ENCODE data around the gene IL10RB.

The IL10RB gene

GRCh38 chr21:33268393-33268736 is 2.2 kb downstream of the IL10RB start:
- DNase-seq = no peak

- no peak for DNase-seq
Observed at GRCh38 chr21:33268737-33269441, 2.7 kb downstream of the IL10RB start.

GRCh38 chr21:33270986-33271385 is 4.8 kb downstream of the IL10RB start:
- DNase-seq = no peak

GRCh38 chr21:33273044-33273443 is 6.9 kb downstream of the IL10RB start:
- DNase-seq = no peak

- no peak for DNase-seq
Observed at GRCh38 chr21:33278721-33279120, 12.6 kb downstream of the IL10RB start.

- no peak for DNase-seq
Observed at GRCh38 chr21:33279330-33279820, 13.2 kb downstream of the IL10RB start.

GRCh38 chr21:33281096-33281652 is 15.0 kb downstream of the IL10RB start:
- no peak for DNase-seq

GRCh38 chr21:33283203-33283602 is 17.0 kb downstream of the IL10RB start:
- DNase-seq = no peak

- DNase-seq = no peak
Observed at GRCh38 chr21:33286076-33286475, 19.9 kb downstream of the IL10RB start.

- no peak for DNase-seq
Observed at GRCh38 chr21:33286600-33287456, 20.7 kb downstream of the IL10RB start.

GRCh38 chr21:33289199-33289819 is 23.1 kb downstream of the IL10RB start:
- no peak for DNase-seq

- DNase-seq = no peak
Observed at GRCh38 chr21:33290441-33290840, 24.3 kb downstream of the IL10RB start.

GRCh38 chr21:33291686-33292085 is 25.5 kb downstream of the IL10RB start:
- no peak for DNase-seq

GRCh38 chr21:33292724-33293123 is 26.6 kb downstream of the IL10RB start:
- DNase-seq = no peak

GRCh38 chr21:33293136-33293535 is 27.0 kb downstream of the IL10RB start:
- no peak for DNase-seq

- DNase-seq = no peak
Observed at GRCh38 chr21:33293811-33294216, 27.6 kb downstream of the IL10RB start.

- DNase-seq = no peak
Observed at GRCh38 chr21:33296156-33296555, 30.0 kb downstream of the IL10RB start.

- DNase-seq = no peak
Observed at GRCh38 chr21:33299181-33299752, 33.1 kb downstream of the IL10RB start.

- DNase-seq = peak; percentile 90 to 91
Observed at GRCh38 chr21:33300701-33301631, 34.8 kb downstream of the IL10RB start.

- no peak for DNase-seq
Observed at GRCh38 chr21:33301632-33302002, 35.5 kb downstream of the IL10RB start.

- no peak for DNase-seq
Observed at GRCh38 chr21:33302055-33302454, 35.9 kb downstream of the IL10RB start.

- DNase-seq = no peak
Observed at GRCh38 chr21:33302796-33303195, 36.6 kb downstream of the IL10RB start.

All from Kasumi-1 (cell line).